IMR-90 (cell line): ENCODE measurements around the gene NES. TPM values are rescaled to one million over a fixed set of nuclear protein-coding genes. Genes with fewer than 3 reads are reported as not detected.
A peak's percentile ranks its signal among the peaks of the same experiment; 100 is the strongest.

Source experiments
- ATAC-seq: fragments of 200-7000 bp; cut with Tn5 transposase; 2 replicates; pipeline ENCODE4 v1.9.1; 2020; ENCODE audit warnings: low read depth, mild to moderate bottlenecking, moderate library complexity
- BruUV-seq: library from RNA; stranded (reverse); fragments of 400-500 nt; replicated peaks from 2 replicates; lab custom pipeline; 2021; lab: Mats Ljungman, UMichigan
- CTCF ChIA-PET: fragments of 300-600 bp; formaldehyde crosslinking; extraction: SDS; loops from one replicate; lab custom pipeline; 2021; ENCODE audit warnings: antibody characterized with exemption; lab: Yijun Ruan, JAX
- POLR2A ChIA-PET: fragments of 300-600 bp; sonication (Branson Sonifier 250); formaldehyde crosslinking; loops from one replicate; lab custom pipeline; 2022; ENCODE audit warnings: antibody characterized with exemption; ENCODE audit not compliant: unreplicated experiment; lab: Charles Lee
- DNase-seq: peaks from one replicate; pipeline ENCODE4 v3.0.0; 2013
- H2AFZ ChIP-seq: replicated peaks from 2 replicates; pipeline ENCODE3; 2013; ENCODE audit warnings: low read length, mild to moderate bottlenecking; ENCODE audit not compliant: poor library complexity
- H2AK5ac ChIP-seq: 2 replicates; pipeline ENCODE4 v1.6.1; 2013; ENCODE audit warnings: low read depth, low read length, inconsistent platforms
- H2AK9ac ChIP-seq: replicated peaks from 2 replicates; pipeline ENCODE3; 2013; ENCODE audit warnings: mild to moderate bottlenecking, low read depth, low read length, moderate library complexity; ENCODE audit not compliant: poor library complexity
- H2BK120ac ChIP-seq: 2 replicates; pipeline ENCODE4 v1.6.1; 2013; ENCODE audit warnings: low read depth, low read length, inconsistent platforms
- H2BK15ac ChIP-seq: 3 replicates; pipeline ENCODE4 v1.6.1; 2013; ENCODE audit warnings: low read depth, low read length, inconsistent platforms
- H2BK20ac ChIP-seq: 2 replicates; pipeline ENCODE4 v1.6.1; 2013; ENCODE audit warnings: low read depth, mild to moderate bottlenecking, inconsistent platforms, low read length, moderate library complexity
- H2BK5ac ChIP-seq: 2 replicates; pipeline ENCODE4 v1.6.1; 2013; ENCODE audit warnings: mild to moderate bottlenecking, low read depth, low read length, inconsistent platforms; ENCODE audit not compliant: poor library complexity, severe bottlenecking
- H3K14ac ChIP-seq: replicated peaks from 2 replicates; pipeline ENCODE4 v1.6.1; 2013; ENCODE audit warnings: low read depth, low read length, inconsistent platforms
- H3K18ac ChIP-seq: 2 replicates; pipeline ENCODE4 v1.6.1; 2013; ENCODE audit warnings: low read depth, low read length, control low read depth
- H3K23ac ChIP-seq: 2 replicates; pipeline ENCODE4 v1.6.1; 2013; ENCODE audit warnings: low read depth, low read length, inconsistent platforms
- H3K27ac ChIP-seq: 2 replicates; pipeline ENCODE4 v1.5.1; 2013; ENCODE audit warnings: mild to moderate bottlenecking, control low read depth, low read length; ENCODE audit not compliant: insufficient read depth
- H3K27me3 ChIP-seq: 2 replicates; pipeline ENCODE4 v1.6.1; 2013; ENCODE audit warnings: low read length; ENCODE audit not compliant: control insufficient read depth, insufficient read depth
- H3K36me3 ChIP-seq: 2 replicates; pipeline ENCODE4 v1.6.1; 2013; ENCODE audit warnings: low read length, mixed read lengths; ENCODE audit not compliant: control insufficient read depth, insufficient read depth
- H3K4ac ChIP-seq: 2 replicates; pipeline ENCODE4 v1.6.1; 2013; ENCODE audit warnings: low read depth, low read length, inconsistent platforms
- H3K4me1 ChIP-seq: 2 replicates; pipeline ENCODE4 v1.6.1; 2013; ENCODE audit warnings: low read length, mixed read lengths; ENCODE audit not compliant: control insufficient read depth, insufficient read depth
- H3K4me2 ChIP-seq: 2 replicates; pipeline ENCODE4 v1.6.1; 2013; ENCODE audit warnings: low read depth, mild to moderate bottlenecking, control low read depth, low read length, moderate library complexity
- H3K4me3 ChIP-seq: 2 replicates; pipeline ENCODE4 v1.5.1; 2013; ENCODE audit warnings: low read depth, mild to moderate bottlenecking, control low read depth, low read length, moderate library complexity; ENCODE audit not compliant: insufficient read depth
- H3K56ac ChIP-seq: 2 replicates; pipeline ENCODE4 v1.6.1; 2013; ENCODE audit warnings: low read length, inconsistent platforms; ENCODE audit not compliant: insufficient read depth; ENCODE audit errors: extremely low read depth
- H3K79me1 ChIP-seq, 2 experiments: 2 replicates each; pipeline ENCODE4 v1.6.1; 2013; ENCODE audit warnings: low read length in 2 of 2, inconsistent platforms in 1 of 2, low read depth in 1 of 2
- H3K9ac ChIP-seq: 2 replicates; pipeline ENCODE4 v1.6.1; 2013; ENCODE audit warnings: low read depth, low read length, control low read depth
- H3K9me1 ChIP-seq: 2 replicates; pipeline ENCODE4 v1.6.1; 2013; ENCODE audit warnings: low read length, inconsistent platforms; ENCODE audit not compliant: insufficient read depth
- H3K9me3 ChIP-seq: 2 replicates; pipeline ENCODE4 v1.6.1; 2013; ENCODE audit warnings: low read length; ENCODE audit not compliant: control insufficient read depth, insufficient read depth
- H4K20me1 ChIP-seq: 2 replicates; pipeline ENCODE4 v1.6.1; 2013; ENCODE audit warnings: low read length, inconsistent platforms; ENCODE audit not compliant: insufficient read depth
- H4K5ac ChIP-seq: 2 replicates; pipeline ENCODE4 v1.6.1; 2013; ENCODE audit warnings: mild to moderate bottlenecking, low read depth, low read length, control low read depth
- H4K8ac ChIP-seq, 2 experiments: 2 replicates each; pipeline ENCODE4 v1.6.1; 2013; ENCODE audit warnings: low read depth in 2 of 2, low read length in 2 of 2, control low read depth in 1 of 2, inconsistent platforms in 1 of 2
- H4K91ac ChIP-seq: 2 replicates; pipeline ENCODE4 v1.6.1; 2013; ENCODE audit warnings: low read depth, low read length, inconsistent platforms; ENCODE audit not compliant: insufficient read depth
- FOS ChIP-seq: fragments of 150-350 bp; IDR thresholded peaks from 2 replicates; pipeline ENCODE4 v1.6.1; 2016; ENCODE audit warnings: low read depth, low read length
- MAFK ChIP-seq: IDR thresholded peaks from 2 replicates; pipeline ENCODE4 v1.6.1; 2012; ENCODE audit warnings: low read depth, low read length, improper control_type of control experiment
- MAZ ChIP-seq: IDR thresholded peaks from 2 replicates; pipeline ENCODE4 v1.6.1; 2012; ENCODE audit warnings: low read depth, mild to moderate bottlenecking, low read length, improper control_type of control experiment, moderate library complexity, borderline replicate concordance
- WGBS, 2 experiments: methylation state at CpG; one replicate each; pipeline versions ENCODE4 v1.1.5 to v1.1.7; 2013; ENCODE audit warnings: missing lambda C conversion rate in 2 of 2; ENCODE audit not compliant: insufficient read length in 1 of 2; ENCODE audit errors: extremely low coverage in 2 of 2; 5-methylcytosine and 5-hydroxymethylcytosine counted together
- dilution Hi-C: fragments of 300-500 bp; cut with HindIII; formaldehyde crosslinking; loops from one replicate; pipeline ENCODE4 v1.14.3; 2018; ENCODE audit warnings: low sequenced_read_pairs; ENCODE audit not compliant: unreplicated experiment
- in situ Hi-C: fragments of 300-500 bp; cut with MboI; formaldehyde crosslinking; loops from 3 replicates; pipeline ENCODE4 v1.14.3; 2019; ENCODE audit warnings: low sequenced_read_pairs, inconsistent platforms, mixed read lengths
- intact Hi-C: fragments of 100-400 bp; cut with micrococcal nuclease; formaldehyde crosslinking; loops from 2 replicates; pipeline ENCODE4 v1.10.0; 2022
- polyA plus RNA-seq, 3 experiments: library from polyadenylated mRNA; depleted of rRNA; stranded (reverse); fragments of >200 nt; gene quantifications; 2 replicates each; pipeline ENCODE4 v1.2.3, GENCODE V29; 2012; ENCODE audit warnings: low replicate concordance in 1 of 3
- total RNA-seq: library from RNA; depleted of rRNA; stranded (reverse); fragments of >200 nt; gene quantifications from 2 replicates; pipeline ENCODE4 v1.2.3, GENCODE V29; 2012

Gene NES
- total and polyA plus RNA-seq, 2 of the 4 experiments (the other 2 are of a cell fraction) = 25.3 to 40.1 TPM

DNA sequence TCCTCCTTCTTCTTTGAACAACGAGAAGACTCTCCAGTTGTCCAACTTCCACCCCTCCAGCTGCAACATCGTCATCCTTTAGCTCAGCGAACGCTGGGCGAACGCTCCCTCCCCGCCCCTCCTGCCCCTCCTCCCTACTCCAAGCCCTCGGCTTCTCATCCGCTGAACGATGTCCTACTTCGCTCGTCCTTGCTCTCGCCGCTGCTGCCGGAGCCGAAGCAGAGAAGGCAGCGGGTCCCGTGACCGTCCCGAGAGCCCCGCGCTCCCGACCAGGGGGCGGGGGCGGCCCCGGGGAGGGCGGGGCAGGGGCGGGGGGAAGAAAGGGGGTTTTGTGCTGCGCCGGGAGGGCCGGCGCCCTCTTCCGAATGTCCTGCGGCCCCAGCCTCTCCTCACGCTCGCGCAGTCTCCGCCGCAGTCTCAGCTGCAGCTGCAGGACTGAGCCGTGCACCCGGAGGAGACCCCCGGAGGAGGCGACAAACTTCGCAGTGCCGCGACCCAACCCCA, 35.4 kb downstream of the NES start, which contains the start of gene BCAN:
Gene BCAN (plus strand): TSS at position 357 of the 504 bp plus-strand sequence. CDS start 3,938 bp downstream, outside the sequence.
- peak within 1 kb of the TSS; percentile 43; the same call in 1 of the 2 replicates for H3K4me2 ChIP-seq

More for the DNA sequence above, 35.4 kb downstream of the NES start, which contains the start of gene BCAN:
- H3K27me3 ChIP-seq = peaks cover 92% of the 10 kb centered on the region
- H2AK9ac ChIP-seq = no peak within 1 kb of the TSS
- H4K8ac ChIP-seq = no peak within 1 kb of the TSS
- ChIA-PET CTCF (interaction anchor here (1.5 to 1.8 kb wide), 2 partner anchors 15 to 18 kb away, joined by 4 to 14 read pairs; no protein-coding TSS in a partner anchor), POLR2A (no interaction called here)
- intact Hi-C loops (no loop called here), in situ Hi-C loops (no loop called here), dilution Hi-C loops (no loop called here)
- no peak within 1 kb of the TSS for H3K14ac ChIP-seq
- no peaks in the 10 kb centered on the region for H3K9me1 ChIP-seq
- no peak within 1 kb of the TSS for H2BK120ac ChIP-seq
- H3K79me1 ChIP-seq = no peaks in the 10 kb centered on the region
- no peak within 1 kb of the TSS; the same call in 1 of the 2 replicates for H3K4me3 ChIP-seq
- H2AK5ac ChIP-seq = no peak within 1 kb of the TSS
- H3K27ac ChIP-seq = no peak within 1 kb of the TSS
- H2BK15ac ChIP-seq = no peak within 1 kb of the TSS
- no peak within 1 kb of the TSS for H3K18ac ChIP-seq
- no peak within 1 kb of the TSS for H2BK5ac ChIP-seq
- H3K4me1 ChIP-seq = no peaks in the 10 kb centered on the region; the same call in 1 of the 2 replicates
- WGBS, 2 experiments = 0% methylated on average over 12 of the region's 46 CpGs; no CpG with 5 or more reads in 1 of the 2 experiments
- ATAC-seq = peak; percentile 72
- no peak within 1 kb of the TSS for H3K9ac ChIP-seq
- peak within 1 kb of the TSS; percentile 61 for H2AFZ ChIP-seq
- H3K56ac ChIP-seq = no peak within 1 kb of the TSS
- H3K23ac ChIP-seq = peak within 1 kb of the TSS; percentile 49; the same call in 1 of the 2 replicates
- peaks cover 11% of the 10 kb centered on the region; the same call in 1 of the 2 replicates for H4K20me1 ChIP-seq
- TF ChIP-seq MAFK = no peak
- no peak for TF ChIP-seq FOS
- peak; percentile 38; the same call in 1 of the 2 replicates for TF ChIP-seq MAZ
- no peak within 1 kb of the TSS for H4K91ac ChIP-seq
- H4K5ac ChIP-seq = no peak within 1 kb of the TSS
- no peaks in the 10 kb centered on the region for H3K36me3 ChIP-seq
- H3K9me3 ChIP-seq = 0 out of 2 replicates have a peak, but pooled peaks cover 1% of the 10 kb centered on the region
- H2BK20ac ChIP-seq = no peak within 1 kb of the TSS
- BruUV-seq = no TSS peak
- H3K4ac ChIP-seq = no peak within 1 kb of the TSS
- peak; percentile 19 for DNase-seq
